NOMO-1 treated with dmso at 0.1 percent for 144 hours (cell line): Measurements from ENCODE around the gene PCDHGA3.
"Not testable (repeated sequence)": the region's sequence is repeated elsewhere in the genome, so short reads cannot be mapped to it uniquely, and the experiment has no call there.

Experiments
- DNase-seq: peaks from one replicate; lab custom pipeline; 2025; ENCODE audit not compliant: unreplicated experiment; lab: John Stamatoyannopoulos, UW

Gene PCDHGA3

DNA sequence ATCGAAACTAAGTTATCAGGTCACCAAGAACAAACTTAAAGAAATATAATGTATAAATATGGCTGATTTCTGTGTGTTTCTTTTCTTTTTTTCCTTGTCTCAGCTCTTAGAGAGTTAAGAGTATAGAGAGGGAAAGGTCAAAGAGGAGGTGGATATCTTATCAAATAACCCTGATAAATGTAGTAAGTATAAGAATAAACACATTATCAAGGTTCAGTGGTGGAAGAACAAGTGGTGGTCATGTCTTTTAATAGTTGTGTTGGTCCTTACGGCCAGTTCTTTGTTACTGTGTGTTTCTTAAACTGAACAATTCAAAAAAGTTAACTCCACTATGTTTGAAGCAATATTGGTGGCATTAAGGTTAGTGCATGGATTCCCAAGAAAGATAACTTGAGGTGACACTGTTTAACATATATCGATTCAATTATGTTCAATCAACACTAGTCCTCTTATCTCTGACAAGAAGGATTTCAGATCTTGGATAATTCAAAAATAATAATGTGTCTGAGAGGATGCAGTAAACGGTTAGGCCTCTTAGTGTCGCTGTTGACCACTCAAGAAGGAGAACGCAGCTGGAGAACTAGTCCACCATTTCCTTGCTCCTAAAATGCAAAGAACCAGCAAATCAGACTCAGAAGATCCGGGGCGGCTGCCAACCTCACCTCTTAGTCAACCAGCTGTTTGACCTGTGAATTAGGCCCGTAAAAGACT lies at the start of gene PCDHGA3:
Gene PCDHGA3, plus strand, starts transcription at position 588 of the 711 bp plus-strand sequence. CDS start 205 bp downstream, outside the sequence.
- no peak for DNase-seq

DNA sequence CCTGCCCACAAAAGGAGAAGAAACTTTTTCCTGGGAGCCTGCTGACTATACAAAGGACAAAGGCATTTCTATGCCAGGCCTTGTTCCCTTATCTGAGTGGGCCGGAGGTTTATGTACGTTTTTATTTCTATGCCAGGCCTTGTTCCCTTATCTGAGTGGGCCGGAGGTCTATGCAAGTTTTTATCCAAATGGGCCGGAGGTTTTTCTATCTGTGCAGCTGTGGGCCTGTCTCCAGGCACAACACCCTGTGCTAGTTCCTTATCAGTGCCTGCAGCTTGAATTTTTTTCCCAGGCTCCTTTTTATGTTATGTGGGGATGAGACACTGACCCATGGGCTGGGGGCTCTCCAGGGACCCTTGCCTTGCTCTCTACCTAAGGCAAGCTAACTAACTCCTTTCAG lies 45.3 kb upstream of the PCDHGA3 start:
- DNase-seq, result no peak

DNA sequence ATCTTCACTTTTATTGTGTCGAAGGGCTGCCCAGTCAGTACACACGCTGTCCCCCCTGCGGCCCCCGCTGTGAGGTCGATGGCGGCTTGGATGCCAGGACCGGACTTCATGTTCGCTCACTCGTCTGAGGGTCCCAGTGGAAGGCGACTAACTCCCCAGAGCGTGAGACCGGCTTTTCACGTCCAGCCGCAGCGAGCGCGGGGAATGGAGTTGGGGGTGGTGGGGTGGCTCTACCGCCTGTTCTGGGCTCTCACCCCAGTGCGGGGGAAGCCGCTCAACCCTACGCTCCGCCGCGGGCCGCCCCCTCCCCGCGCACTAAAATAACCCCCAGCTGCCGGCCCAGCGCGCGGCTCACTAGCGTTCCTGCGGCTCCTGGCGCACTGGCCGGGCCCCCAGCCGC lies 39.9 kb upstream of the PCDHGA3 start, which contains the start of gene SLC25A2:
Gene SLC25A2, minus strand, starts transcription at position 294 of the 400 bp plus-strand sequence. Its CDS starts 184 bp downstream, at position 110.
- DNase-seq, result no peak

DNA sequence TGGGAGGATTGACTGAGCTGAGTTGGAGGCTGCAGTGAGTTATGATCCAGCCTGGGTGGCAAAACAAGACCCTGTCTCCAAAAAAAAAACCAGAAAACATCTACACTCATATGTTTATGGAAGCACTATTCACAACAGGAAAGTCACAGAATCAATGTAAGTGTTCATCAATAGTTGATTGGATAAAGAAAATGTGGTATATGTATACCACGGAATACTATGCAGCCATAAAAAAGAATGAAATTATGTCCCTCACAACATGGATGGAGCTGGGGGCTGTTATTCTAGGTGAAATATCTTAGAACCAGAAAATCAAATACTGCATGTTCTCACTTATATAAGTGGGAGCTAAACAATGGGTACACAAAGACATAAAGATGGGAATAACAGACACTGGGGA lies 37.0 kb upstream of the PCDHGA3 start:
- DNase-seq, result no peak

DNA sequence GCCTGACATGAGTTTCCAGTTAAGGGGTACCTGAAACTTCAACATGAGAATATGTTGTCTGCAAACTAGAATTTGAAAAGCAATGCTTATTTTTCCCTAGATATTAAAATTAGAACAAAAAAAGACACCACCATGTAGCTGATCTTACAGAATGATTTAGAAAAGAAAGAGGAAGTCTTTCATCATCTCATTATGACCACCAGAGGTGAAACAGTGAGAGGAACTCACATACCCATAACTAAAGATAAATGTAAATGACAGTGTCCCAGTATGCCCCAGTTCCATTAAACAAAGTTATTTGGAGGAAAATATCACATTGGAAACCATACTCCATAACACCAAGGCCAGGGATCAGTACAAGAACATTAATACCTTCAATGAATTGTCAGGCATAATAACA lies 29.9 kb upstream of the PCDHGA3 start:
- no peak for DNase-seq

DNA sequence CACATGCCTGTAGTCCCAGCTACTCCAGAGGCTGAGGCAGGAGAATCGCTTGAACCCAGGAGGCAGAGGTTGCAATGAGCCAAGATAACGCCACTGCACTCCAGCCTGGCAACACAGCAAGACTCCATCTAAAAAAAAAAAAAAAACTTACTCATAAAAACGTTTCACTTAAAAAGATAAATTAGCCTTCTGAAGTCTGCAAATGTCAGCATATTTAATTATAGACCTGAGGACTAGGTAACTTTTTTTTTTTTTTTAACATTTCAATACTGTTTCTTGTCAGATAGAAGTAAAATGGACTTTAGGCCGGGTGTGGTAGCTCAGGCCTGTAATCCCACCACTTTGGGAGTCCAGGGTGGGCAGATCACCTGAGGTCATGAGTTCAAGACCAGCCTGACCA lies 26.7 kb upstream of the PCDHGA3 start:
- DNase-seq, result not testable (repeated sequence)

DNA sequence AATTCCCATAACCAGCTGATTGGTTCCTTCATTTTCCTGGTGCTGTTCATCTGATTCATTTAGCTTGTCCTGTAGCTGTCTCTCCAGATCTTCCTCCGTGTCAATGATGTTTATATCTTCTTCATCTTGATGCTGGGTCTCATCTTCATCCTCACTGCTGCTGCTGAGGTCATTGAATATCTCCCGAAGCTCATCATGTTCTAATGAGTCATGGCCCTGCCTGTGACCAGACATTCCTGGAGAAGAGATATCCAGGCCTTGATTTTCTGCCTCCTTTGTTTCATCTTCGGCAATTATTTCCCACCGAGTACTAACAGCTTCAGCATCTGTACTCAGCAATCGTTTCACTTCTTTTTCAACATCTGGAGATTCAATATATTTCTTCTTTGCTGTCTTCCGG lies 24.4 kb upstream of the PCDHGA3 start:
- no peak for DNase-seq

DNA sequence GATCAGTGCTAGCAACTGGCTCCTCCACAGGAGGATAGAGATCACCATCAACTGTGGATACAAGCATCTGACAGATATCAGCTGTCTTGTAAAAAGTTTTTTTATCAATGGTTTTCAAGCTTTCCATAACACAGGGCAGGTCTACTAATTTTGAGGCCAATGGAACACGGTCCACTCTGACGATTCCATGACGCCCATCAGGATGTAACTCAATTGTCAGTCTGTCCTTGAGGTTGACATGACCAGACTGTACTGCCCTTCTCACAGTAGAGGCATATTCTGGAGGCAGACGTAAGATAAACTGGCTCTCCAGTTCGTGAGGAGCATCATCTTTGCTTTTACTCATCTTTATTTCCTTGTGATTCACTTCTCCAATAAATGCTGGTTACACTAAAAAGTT lies 23.9 kb upstream of the PCDHGA3 start:
- DNase-seq, result no peak

DNA sequence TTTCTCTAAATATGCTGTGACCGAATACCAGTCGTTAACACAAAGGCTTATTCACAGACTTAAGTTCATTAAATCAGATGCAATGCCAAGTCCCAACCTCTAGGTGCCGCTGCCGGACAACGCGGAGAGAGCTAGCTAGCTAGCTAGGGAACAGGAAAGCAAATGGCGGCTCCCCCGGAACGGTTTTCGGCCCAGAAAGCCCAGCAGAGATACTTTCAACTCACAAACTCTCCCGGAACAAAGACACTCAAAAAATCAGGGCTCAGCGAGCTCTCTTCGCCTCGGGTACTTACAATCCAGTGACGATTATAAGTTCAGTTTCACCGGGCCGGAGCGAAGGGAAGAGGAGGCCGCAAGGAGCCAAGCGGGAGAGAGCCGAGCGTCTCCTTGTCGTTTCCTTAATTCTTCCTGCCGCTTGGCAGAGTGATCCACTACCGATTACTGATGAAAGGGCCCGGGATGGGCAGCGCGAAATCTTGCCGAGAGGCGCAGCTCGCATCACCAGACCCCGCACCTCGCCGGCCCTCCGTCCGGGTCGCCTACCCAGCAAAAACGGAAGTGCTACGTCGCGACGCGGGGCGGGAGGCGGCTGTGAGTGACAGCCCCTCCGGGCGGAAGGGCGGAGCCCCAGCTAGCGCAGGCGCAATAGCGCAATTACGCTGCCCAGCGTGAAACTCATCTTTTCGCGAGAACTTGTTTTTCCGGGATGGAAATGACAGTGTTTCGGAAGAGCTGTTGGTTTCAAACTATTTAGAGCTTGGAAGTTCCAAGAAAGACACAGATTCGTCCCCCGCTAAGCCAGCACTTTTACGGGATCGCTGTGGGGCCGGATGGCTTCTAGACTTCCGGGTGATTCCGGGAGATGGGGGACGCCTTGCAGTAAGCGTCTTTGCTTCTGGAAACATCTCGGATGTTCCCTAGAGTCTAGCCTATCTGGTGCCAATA lies 23.1 kb upstream of the PCDHGA3 start, which contains the start of gene TAF7:
Gene TAF7, minus strand, starts transcription at position 560 of the 945 bp plus-strand sequence. CDS start 740 bp downstream, outside the sequence.
- DNase-seq, result peak; percentile 80

DNA sequence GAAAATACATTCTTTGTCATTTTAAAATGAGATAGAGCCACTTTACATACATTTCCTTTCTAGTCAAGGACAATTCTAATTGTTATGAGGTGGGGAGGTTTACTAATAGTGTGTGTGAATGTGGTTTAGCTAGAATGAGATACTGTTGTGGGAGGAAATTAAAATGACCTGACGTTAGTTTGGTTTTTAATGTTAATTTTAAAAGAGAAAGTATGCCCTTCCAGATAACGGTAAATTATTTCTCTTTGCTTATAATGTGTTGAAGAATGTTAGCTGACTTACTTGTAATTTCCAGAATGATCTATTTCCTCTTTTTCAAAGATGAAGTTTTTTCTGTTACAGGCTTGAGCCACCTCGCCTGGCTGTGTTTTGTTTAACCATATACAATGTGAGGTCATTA lies 21.4 kb upstream of the PCDHGA3 start:
- DNase-seq, result no peak

DNA sequence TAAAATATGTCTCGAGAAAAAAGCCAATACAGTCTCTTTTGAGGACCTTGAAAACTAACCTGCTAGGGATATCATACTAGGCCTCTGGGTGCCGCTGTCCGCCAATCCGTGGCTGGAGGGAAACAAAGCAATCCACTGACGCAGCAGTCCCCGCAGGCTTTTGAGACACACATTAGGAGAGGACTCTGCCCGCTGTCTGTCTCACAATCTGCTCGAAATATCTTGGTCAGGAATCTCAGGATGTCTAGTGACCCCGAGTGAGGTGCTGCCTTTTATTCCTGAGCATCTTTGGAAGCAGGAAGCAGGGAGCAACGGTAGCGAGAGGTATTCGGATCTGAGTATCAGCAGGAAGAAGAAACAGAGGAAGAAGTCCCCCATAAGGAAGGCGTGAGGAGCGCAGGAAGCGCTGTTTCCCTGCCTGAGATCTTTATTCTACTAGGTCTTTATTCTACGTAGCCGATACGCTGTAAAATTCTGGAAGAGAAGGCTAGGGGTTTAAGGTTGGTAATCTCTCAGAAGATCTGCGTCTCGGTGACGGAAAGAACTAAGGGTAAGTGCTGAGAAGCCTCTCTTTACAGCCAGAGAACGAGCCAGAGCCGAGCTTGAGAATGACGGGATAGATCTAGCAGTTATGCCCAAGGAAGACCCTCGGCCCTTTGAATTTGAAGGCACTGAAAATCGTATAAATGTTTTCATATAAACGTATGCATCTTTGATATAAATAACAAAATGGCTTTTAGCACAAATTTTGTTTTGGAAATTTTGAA lies 17.4 kb upstream of the PCDHGA3 start:
- peak; percentile 8 for DNase-seq

DNA sequence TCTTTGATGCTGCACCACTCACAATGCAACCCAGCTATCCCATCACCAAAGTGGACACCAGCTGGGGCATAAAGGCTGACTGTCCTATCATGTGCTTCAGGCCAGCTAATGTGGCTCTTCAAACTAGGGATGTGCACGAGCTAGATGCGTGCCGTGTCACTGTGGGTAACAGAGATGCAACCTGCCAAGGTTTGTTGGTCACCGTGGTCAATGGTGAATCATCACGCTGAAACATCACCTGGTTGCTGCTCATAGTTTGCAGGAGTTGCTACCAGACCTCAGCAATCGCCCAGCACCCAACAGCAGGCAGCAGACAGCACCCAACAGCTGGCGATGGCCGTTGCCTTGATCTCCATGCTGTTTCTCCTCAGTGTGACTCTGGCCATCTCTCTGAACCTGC lies 15.4 kb upstream of the PCDHGA3 start:
- no peak for DNase-seq

DNA sequence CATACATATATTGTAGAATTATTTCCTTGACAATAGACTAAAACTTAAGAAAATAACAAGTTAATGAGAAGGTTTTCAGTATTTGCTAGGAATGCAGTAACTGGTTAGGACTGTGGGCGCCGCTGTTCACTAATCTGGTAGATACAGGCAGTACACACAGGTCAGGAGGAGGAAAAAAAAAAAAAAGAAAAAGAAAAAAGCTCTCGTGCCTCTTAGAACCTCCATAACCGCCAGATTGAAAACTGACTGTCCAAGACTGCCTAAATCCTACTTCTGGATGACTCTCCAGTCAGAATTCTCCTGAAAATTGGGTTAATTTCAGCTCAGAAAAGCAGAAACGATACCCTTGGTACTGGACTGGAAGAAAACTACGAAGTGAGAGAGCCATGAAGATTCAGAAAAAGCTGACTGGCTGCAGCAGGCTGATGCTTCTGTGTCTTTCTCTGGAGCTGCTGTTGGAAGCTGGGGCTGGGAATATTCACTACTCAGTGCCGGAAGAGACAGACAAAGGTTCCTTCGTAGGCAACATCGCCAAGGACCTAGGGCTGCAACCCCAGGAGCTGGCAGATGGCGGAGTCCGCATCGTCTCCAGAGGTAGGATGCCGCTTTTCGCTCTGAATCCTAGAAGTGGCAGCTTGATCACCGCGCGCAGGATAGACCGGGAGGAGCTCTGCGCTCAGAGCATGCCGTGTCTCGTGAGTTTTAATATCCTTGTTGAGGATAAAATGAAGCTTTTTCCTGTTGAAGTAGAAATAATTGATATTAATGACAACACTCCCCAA lies 13.1 kb upstream of the PCDHGA3 start, which contains the start of gene PCDHGA1:
Gene PCDHGA1, plus strand, starts transcription at position 216 of the 782 bp plus-strand sequence.
- DNase-seq, result no peak

DNA sequence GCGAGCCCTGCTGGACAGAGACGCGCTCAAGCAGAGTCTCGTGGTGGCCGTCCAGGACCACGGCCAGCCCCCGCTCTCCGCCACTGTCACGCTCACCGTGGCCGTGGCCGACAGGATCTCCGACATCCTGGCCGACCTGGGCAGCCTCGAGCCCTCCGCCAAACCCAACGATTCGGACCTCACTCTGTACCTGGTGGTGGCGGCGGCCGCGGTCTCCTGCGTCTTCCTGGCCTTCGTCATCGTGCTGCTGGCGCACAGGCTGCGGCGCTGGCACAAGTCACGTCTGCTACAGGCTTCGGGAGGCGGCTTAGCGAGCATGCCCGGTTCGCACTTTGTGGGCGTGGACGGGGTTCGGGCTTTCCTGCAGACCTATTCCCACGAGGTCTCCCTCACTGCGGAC lies 11.1 kb upstream of the PCDHGA3 start:
- DNase-seq, result not testable (repeated sequence)

DNA sequence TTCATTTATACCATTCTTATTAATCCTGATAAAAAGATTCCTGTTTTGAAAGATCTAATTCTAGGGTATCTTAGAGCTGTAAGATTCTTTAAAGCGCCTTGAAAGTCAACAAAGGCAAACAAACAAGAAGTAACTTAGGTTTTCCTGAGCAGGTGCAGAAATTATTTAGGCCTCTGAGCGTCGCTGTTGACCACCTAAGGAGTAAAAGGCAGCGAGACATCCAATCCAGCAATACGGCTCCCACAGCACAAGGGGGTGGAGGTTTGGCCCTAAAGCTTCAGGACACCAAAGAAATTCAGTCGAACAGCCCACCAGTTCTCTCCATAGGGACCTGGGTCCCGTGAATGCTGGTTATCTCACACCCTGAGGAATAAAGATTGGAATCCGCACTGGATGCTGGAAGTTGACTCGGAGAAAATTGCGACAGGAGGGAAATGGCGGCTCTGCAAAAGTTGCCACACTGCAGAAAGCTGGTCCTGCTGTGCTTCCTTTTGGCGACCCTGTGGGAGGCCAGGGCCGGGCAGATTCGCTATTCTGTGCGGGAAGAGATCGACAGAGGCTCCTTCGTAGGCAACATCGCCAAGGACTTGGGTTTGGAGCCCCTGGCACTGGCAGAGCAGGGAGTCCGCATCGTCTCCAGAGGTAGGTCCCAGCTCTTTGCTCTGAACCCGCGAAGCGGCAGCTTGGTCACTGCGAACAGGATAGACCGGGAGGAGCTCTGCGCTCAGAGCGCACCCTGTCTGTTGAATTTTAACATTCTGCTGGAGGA lies 4.9 kb upstream of the PCDHGA3 start, which contains the start of gene PCDHGA2:
Gene PCDHGA2, plus strand, starts transcription at position 223 of the 769 bp plus-strand sequence.
- DNase-seq, result no peak

DNA sequence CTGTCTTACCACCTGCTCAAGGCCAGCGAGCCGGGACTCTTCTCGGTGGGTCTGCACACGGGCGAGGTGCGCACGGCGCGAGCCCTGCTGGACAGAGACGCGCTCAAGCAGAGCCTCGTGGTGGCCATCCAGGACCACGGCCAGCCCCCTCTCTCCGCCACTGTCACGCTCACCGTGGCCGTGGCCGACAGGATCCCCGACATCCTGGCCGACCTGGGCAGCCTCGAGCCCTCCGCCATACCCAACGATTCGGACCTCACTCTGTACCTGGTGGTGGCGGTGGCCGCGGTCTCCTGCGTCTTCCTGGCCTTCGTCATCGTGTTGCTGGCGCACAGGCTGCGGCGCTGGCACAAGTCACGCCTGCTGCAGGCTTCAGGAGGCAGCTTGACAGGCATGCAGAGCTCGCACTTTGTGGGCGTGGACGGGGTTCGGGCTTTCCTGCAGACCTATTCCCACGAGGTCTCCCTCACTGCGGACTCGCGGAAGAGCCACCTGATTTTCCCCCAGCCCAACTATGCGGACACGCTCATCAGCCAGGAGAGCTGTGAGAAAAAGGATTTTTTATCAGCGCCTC lies 2.8 kb upstream of the PCDHGA3 start:
- DNase-seq, result not testable (repeated sequence)

DNA sequence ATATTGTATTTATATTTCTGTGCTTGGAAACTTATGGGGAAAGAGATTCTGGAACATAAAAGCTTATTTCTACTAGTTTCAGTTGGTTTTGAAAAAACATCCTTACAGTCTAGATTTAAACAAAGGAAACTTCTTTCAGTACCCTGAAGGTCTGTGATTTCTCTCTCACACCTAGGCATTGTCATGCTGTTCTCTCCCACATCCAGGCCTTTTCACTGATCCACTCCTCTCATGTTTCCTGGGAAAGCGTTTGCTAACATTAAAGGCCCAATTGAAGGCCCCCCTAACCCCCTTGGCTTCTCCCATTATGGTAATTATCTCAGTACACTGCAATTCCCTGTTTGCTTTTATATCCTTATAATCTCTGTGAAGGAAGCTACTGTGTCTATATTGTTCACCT lies 856 bp upstream of the PCDHGA3 start:
- no peak for DNase-seq

DNA sequence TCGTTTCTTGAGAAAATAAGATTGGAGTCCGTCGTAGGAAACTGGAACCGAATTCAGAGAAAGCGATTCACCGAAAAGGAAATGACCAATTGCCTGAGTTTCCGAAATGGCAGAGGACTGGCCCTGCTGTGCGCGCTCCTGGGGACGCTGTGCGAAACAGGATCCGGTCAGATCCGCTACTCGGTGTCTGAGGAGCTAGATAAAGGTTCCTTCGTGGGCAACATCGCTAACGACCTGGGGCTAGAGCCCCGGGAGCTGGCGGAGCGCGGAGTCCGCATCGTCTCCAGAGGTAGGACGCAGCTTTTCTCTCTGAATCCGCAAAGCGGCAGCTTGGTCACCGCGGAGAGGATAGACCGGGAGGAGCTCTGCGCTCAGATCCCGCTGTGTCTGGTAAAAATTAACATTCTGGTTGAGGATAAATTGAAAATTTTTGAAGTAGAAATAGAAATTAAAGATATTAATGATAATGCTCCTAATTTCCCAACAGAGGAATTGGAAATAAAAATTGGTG lies 379 bp downstream of the PCDHGA3 start:
- no peak for DNase-seq

DNA sequence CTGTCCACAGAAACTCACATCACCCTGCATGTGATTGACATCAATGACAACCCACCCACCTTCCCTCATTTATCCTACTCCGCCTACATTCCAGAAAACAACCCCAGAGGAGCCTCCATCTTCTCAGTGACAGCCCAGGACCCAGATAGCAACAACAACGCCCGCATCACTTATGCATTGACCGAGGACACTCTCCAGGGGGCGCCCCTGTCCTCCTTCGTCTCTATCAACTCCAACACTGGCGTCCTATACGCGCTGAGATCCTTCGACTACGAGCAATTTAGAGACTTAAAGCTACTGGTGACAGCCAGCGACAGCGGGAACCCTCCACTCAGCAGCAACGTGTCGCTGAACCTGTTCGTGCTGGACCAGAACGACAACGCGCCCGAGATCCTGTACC lies 1.7 kb downstream of the PCDHGA3 start:
- no peak for DNase-seq
